ES-I3 (cell line): ENCODE measurements around the gene TNRC6A.

Experiments
- H3K36me3 ChIP-seq: 2 replicates; pipeline ENCODE4 v1.6.1; 2013; ENCODE audit warnings: mild to moderate bottlenecking, low read length, control low read depth, moderate library complexity; ENCODE audit not compliant: insufficient read depth
- H3K4me1 ChIP-seq: 2 replicates; pipeline ENCODE4 v1.6.1; 2013; ENCODE audit warnings: mild to moderate bottlenecking, control low read depth, low read length; ENCODE audit not compliant: insufficient read depth
- H3K9ac ChIP-seq: 2 replicates; pipeline ENCODE4 v1.6.1; 2013; ENCODE audit warnings: low read depth, mild to moderate bottlenecking, low read length, moderate library complexity
- H3K9me3 ChIP-seq: 2 replicates; pipeline ENCODE4 v1.6.1; 2013; ENCODE audit warnings: mild to moderate bottlenecking, low read length, moderate library complexity; ENCODE audit not compliant: control insufficient read depth, insufficient read depth

The TNRC6A gene

DNA sequence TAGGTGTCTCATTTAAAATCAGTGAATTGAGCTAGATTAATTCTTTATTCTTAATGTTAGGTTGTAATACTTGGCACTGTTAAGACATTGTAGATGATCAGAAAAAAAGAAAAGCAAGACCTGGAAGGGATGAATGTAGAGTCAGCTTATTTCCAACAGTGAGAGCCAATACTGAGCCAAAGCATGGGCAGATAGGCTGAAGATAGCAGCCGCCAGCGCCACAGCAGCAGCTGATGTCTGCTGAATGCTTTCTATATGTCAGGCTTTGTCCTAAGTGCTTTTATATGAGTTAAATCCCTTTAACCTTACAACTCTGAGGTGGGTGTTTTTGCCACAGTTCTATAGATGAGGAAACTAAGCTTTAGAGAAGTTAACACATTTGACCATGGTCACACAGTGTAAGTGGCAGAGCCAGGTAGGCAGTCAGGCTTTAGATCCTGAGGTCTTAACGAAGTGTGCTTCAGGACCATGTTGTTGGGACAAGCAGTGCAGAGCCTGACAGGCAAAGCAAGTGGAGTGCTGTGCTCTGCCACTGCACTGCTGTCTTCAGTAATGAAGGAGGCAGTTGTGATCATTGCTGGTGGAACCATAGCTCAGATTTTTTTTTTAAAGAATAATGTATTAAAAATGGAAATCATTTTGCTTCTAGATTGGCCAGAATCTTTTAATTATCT, 25.9 kb downstream of the TNRC6A start:
- Histone ChIP-seq H3K9ac (no peak overlapping the region), H3K9me3 (no peaks in the 10 kb centered on the region), H3K4me1 (peaks cover 6% of the 10 kb centered on the region), H3K36me3 (no peaks in the 10 kb centered on the region; the same call in 1 of the 2 replicates)

DNA sequence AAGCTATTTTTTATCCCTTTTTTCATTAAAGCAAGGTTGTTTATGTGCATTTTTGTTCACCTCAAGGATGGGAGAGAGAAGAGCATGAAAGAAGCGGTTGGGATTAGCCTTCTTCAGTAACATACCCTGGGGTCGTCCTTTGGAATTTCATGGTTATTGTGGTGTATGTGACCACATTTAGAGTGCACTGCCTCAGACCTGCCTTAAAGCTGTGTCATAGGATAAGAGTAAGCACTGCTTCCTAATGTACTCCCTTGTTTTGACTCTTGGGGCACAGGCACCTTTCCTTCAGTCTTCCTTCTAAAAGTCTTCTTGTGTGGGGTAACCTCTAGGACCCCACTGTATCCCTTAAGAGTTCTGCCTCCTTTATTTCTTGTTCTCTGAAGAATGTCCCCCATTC, 28.9 kb downstream of the TNRC6A start:
- H3K36me3 ChIP-seq: no peaks in the 10 kb centered on the region; the same call in 1 of the 2 replicates
- H3K9me3 ChIP-seq: no peaks in the 10 kb centered on the region
- H3K9ac ChIP-seq: no peak overlapping the region
- 0 out of 2 replicates have a peak, but pooled peaks cover under 1% of the 10 kb centered on the region for H3K4me1 ChIP-seq

DNA sequence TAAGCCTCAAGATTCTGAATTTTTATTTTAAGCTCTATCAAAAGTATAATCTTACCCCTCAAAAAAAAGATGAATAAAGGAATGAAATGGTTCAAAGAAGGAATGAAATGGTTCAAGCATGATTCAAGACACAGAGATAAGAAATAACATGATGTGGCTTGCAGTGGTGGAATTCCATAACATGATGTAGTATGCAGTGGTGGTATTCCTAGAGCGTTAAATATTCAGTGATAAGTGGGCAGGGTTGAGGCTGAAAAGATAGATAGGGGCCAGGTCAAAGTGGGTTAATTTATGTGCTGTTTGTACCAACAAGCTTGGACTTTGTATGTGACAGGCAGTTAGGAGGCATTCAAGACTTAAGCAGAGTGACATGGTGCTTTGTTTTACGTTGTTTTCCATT, 29.6 kb downstream of the TNRC6A start:
- Histone ChIP-seq H3K4me1 (no peaks in the 10 kb centered on the region), H3K36me3 (no peaks in the 10 kb centered on the region; the same call in 1 of the 2 replicates), H3K9ac (no peak overlapping the region), H3K9me3 (no peaks in the 10 kb centered on the region)

DNA sequence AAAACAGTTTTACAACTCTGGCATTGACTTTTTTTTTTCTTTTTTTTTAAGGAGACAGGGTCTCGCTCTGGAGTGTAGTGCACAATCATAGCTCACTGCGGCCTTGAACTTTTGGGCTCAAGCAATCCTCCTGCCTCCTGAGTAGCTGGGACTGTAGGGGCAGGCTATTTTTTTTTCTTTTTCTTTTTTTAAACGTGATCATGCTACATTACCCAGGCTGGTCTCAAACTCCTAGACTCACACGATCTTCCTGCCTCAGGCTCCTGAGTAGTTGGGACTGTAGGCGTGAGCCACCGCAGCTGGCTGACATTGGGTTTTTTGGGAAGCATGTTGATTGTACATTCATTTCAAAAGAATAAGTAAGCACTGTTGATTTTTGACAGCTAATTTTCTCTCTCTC, 32.1 kb downstream of the TNRC6A start:
- no peak overlapping the region for H3K9ac ChIP-seq
- no peaks in the 10 kb centered on the region for H3K9me3 ChIP-seq
- H3K36me3 ChIP-seq: no peaks in the 10 kb centered on the region; the same call in 1 of the 2 replicates
- no peaks in the 10 kb centered on the region for H3K4me1 ChIP-seq

DNA sequence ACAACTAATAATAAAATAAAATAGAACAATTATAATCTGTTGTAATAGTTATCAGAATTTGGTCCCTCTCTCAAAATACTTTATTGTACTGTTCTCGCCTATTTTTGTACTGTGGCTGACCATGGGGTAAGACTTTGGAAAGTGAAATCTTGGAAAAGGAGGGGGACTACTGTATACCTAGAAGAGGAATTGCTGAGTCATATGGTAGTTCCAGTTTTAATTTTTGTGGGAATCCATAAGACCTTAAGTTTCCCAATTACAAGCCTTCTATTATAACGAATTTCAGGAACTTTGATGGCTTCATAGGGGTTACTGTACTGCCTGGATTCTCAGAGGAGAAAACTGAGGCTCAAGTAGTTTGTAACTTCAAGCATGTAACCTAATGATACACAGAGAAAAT, 35.5 kb downstream of the TNRC6A start:
- H3K4me1 ChIP-seq: peaks cover 4% of the 10 kb centered on the region; the same call in 1 of the 2 replicates
- H3K9ac ChIP-seq: no peak overlapping the region
- H3K36me3 ChIP-seq: no peaks in the 10 kb centered on the region
- no peaks in the 10 kb centered on the region for H3K9me3 ChIP-seq

DNA sequence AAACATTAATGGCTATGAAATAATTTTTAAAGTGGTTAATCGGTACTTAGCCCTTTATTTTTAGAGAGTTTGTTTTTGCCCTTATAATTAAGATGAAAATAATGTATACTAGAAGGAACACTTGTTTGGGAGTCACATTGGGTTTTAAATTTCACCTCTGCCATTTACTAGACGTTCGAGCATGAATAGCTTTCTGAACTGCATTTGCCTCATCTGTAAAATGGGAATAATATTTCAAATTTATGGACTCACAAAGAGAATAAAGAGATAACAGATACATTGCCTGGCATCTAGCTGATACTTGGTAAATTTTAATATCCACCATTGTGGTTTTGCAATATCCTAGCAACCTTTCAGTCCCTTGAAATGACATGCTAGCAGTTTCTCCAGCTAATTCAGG, 36.6 kb downstream of the TNRC6A start:
- Histone ChIP-seq H3K9me3 (no peaks in the 10 kb centered on the region), H3K9ac (no peak overlapping the region), H3K4me1 (peaks cover 4% of the 10 kb centered on the region), H3K36me3 (no peaks in the 10 kb centered on the region; the same call in 1 of the 2 replicates)

DNA sequence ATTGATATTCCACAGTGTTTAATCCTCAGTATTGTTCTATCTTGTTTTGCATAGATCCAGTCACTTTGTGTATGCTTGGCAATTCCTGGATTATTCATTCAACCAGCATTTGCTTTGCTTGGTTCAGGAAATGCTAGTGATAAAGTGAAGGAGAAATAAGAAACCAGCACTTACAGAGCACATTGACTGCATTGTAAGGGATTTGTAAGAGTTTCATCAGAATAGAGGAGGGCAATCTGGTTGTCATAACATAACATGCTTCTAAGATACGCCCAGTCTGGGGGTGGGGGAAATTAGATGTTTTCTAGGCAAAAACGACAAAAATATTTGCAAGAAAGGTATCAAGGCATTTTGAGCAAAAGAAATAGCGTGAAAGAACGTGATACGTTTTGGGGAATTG, 40.4 kb downstream of the TNRC6A start:
- no peaks in the 10 kb centered on the region for H3K9me3 ChIP-seq
- no peaks in the 10 kb centered on the region; the same call in 1 of the 2 replicates for H3K36me3 ChIP-seq
- H3K9ac ChIP-seq: no peak overlapping the region
- peaks cover 4% of the 10 kb centered on the region for H3K4me1 ChIP-seq

DNA sequence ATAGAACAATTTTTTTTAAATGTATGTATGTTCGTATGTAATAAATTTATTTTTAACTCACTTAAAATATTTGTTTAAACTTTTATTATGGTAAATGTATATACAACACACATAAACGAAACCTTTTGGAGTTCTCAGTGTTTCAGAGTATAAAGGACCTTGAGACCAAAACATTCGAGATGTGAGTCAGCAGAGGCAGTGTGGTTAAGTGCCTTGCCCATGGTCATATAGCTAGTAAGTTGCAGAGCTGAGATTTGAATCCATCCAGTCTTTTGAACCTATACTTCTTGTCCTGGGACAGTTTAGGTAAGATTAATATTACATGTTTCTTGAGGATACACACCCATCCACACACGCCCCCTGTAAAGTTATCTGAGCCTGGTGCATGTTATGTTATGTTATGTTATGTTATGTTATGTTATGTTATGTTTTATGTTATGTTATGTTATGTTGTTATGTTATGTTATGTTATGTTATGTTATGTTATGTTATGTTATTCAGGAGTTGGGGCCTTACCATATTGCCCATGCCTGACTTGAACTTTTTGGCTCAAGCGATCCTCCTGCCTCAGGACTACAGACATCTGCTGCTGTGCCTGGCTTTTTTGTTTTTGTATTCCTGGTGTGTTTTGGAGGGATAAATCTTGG, 41.8 kb downstream of the TNRC6A start:
- peaks cover under 1% of the 10 kb centered on the region; the same call in 1 of the 2 replicates for H3K36me3 ChIP-seq
- no peaks in the 10 kb centered on the region for H3K9me3 ChIP-seq
- no peak overlapping the region for H3K9ac ChIP-seq
- peaks cover 4% of the 10 kb centered on the region for H3K4me1 ChIP-seq

DNA sequence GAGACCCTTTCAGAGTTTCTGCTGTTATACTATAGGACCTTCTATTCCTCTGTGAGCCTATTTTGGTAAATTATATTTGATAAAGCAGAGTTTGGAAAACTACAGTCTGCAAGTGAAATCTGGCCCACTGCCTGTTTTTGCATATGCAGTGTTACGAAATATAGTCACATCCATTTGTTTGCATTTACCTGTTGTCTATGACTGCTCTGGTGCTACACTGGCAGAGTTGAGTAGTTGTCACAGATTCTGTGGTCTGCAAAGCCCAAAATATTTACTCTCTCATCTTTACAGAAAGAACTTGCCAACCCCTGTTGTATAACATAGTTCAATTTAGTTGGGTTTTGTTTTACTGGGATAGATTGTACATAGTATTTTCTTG, 42.3 kb downstream of the TNRC6A start:
- no peaks in the 10 kb centered on the region for H3K9me3 ChIP-seq
- no peak overlapping the region for H3K9ac ChIP-seq
- peaks cover 4% of the 10 kb centered on the region for H3K4me1 ChIP-seq
- H3K36me3 ChIP-seq: peaks cover 5% of the 10 kb centered on the region

DNA sequence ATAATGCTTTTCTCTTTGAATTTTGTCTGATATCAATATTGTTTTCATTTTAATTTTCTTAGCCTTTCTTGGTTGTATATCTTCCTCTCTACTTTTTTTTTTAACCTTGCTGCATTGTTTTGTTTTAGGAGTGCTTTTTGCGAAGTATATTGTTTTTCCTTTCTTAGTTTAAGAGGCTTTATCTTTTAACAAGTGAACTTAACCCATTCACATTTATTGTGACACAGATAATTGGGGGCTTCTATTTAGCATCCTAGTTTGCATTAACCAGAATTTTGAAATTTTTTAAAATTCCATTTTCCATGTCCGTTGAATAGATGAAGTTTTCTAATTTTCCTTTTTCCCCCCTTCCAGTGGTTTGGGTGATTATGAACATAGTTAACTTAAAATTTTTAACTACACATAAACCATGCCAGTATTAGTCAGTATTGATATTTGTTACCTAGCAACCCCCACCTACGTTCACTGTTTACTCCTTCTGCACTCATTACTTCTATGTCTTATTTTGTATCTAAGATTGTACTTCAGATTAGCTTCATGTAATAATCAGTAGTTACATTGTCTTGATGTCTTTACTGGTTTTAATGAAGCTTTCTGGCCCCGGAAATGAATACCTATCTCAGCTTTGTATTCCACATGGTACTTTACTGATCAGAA, 44.4 kb downstream of the TNRC6A start:
- H3K9ac ChIP-seq: no peak overlapping the region
- H3K4me1 ChIP-seq: no peaks in the 10 kb centered on the region; the same call in 1 of the 2 replicates
- H3K9me3 ChIP-seq: no peaks in the 10 kb centered on the region
- peaks cover 16% of the 10 kb centered on the region for H3K36me3 ChIP-seq

DNA sequence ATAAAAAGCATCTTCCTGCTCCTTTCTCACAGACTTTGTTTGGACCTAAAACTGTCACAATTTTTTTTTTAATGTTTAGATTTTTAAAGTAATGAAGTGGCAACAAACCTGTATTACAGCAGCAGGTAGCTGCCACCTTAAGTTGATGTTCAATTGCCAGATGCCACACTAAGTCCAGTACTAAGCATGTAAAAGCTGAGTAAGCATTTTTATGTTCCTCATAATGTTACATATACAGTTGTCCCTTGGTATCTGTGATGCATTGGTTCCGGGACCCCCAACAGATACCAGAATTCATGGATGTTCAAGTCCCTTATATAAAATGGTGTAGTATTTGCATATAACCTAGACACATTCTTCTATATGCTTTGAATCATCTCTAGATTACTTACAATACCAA, 45.1 kb downstream of the TNRC6A start:
- Histone ChIP-seq H3K36me3 (peaks cover 21% of the 10 kb centered on the region), H3K9me3 (no peaks in the 10 kb centered on the region), H3K9ac (no peak overlapping the region), H3K4me1 (no peaks in the 10 kb centered on the region; the same call in 1 of the 2 replicates)

DNA sequence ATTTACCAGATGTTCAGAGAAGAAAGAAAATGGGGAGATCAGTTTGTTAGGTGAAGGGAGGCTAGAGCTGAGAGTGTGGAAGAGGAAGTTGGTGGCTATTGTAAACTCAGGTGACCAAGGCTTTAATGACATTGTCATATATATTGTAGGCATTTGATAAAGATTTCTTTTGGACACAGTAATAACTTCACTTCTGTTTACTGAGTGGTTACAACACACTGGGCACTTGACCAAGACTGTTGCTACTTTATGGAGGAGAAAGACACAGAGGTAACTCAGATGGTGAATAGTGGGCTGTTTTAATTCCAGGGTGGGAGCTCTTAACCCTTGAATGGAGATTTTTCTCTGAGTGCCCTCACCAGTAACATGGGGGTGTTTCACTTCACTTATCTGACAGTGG, 46.0 kb downstream of the TNRC6A start:
- H3K9ac ChIP-seq: no peak overlapping the region
- no peaks in the 10 kb centered on the region; the same call in 1 of the 2 replicates for H3K4me1 ChIP-seq
- no peaks in the 10 kb centered on the region for H3K9me3 ChIP-seq
- peaks cover 28% of the 10 kb centered on the region for H3K36me3 ChIP-seq

DNA sequence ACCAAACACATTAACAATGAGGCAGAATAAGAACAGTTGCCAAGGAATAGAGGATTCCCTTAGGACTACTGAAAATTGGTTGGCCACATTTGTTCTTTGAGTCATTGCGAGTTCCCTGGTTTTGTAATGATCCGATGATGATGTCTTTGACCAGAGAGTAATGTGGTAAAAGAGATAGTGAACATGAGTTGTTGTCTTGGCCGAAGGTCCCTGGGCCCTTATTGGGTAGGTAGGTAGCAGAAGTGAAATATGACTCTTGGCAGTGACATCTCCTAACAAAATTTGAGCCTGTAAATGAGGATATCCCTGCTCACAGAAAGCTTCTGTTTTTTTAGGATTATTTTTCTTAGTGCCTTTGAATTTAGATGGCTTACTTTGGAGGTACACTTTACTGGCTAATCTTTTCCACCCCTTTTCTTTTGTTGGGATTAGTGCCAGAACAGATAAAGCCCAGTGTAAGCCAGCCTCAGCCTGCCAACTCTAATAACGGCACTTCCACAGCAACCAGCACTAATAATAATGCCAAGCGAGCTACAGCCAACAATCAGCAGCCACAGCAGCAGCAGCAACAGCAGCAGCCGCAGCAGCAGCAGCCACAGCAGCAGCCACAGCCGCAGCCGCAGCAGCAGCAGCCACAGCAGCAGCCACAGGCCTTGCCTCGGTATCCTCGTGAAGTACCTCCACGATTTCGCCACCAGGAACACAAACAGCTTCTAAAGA, 47.2 kb downstream of the TNRC6A start:
- Histone ChIP-seq H3K9me3 (no peaks in the 10 kb centered on the region), H3K9ac (no peak overlapping the region), H3K36me3 (peaks cover 33% of the 10 kb centered on the region), H3K4me1 (no peaks in the 10 kb centered on the region)

DNA sequence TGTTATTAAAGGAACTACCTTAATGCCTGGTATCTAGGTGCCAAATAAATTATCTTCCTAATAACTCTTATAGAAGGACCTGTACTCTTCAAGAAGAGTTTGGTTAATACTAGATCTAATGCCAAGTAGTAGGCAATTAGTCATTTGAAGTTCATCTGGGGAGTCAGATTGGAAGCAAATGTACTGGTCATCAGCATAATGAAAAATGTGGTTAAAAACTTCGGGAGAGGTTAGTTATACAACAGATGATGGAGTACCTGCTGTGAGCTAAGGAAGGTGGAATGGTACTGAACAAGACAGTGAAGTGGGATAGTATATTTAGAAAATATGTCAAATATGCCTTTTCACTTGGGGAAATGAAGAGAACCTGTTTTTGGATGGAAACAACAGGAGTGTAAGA, 49.2 kb downstream of the TNRC6A start:
- no peaks in the 10 kb centered on the region for H3K9me3 ChIP-seq
- H3K4me1 ChIP-seq: no peaks in the 10 kb centered on the region
- peaks cover 38% of the 10 kb centered on the region for H3K36me3 ChIP-seq
- no peak overlapping the region for H3K9ac ChIP-seq
